ENCODE results near the gene IGSF21.
A peak's percentile ranks its signal among the peaks of the same experiment; 100 is the strongest.

The IGSF21 gene

GRCh38 chr1:18278946-18279345 lies 171.3 kb downstream of the IGSF21 start:
- no peak for DNase-seq

- no peak for DNase-seq
These were observed 171.9 kb downstream of the IGSF21 start for GRCh38 chr1:18279351-18280074.

GRCh38 chr1:18280956-18281355 lies 173.4 kb downstream of the IGSF21 start:
- DNase-seq: no peak

- DNase-seq: no peak
These were observed 175.4 kb downstream of the IGSF21 start for GRCh38 chr1:18282851-18283600.

GRCh38 chr1:18283601-18284385 lies 176.2 kb downstream of the IGSF21 start:
- DNase-seq: no peak

- DNase-seq: peak; percentile 39
These were observed 177.4 kb downstream of the IGSF21 start for GRCh38 chr1:18284805-18285537.

GRCh38 chr1:18285538-18285924 lies 177.9 kb downstream of the IGSF21 start:
- DNase-seq: no peak

- peak; percentile 16 for DNase-seq
These were observed 181.1 kb downstream of the IGSF21 start for GRCh38 chr1:18288722-18289121.

- no peak for DNase-seq
These were observed 182.0 kb downstream of the IGSF21 start for GRCh38 chr1:18289597-18289996.

GRCh38 chr1:18290740-18291412 lies 183.3 kb downstream of the IGSF21 start:
- DNase-seq: no peak

GRCh38 chr1:18292531-18292930 lies 184.9 kb downstream of the IGSF21 start:
- DNase-seq: no peak

- DNase-seq: peak; percentile 58
These were observed 185.7 kb downstream of the IGSF21 start for GRCh38 chr1:18293291-18293690.

- DNase-seq: no peak
These were observed 187.0 kb downstream of the IGSF21 start for GRCh38 chr1:18294437-18295176.

GRCh38 chr1:18297896-18298648 lies 190.5 kb downstream of the IGSF21 start:
- no peak for DNase-seq

GRCh38 chr1:18299441-18300338 lies 192.1 kb downstream of the IGSF21 start:
- DNase-seq: no peak

- no peak for DNase-seq
These were observed 192.8 kb downstream of the IGSF21 start for GRCh38 chr1:18300376-18300775.

GRCh38 chr1:18302788-18303413 lies 195.3 kb downstream of the IGSF21 start:
- no peak for DNase-seq

GRCh38 chr1:18304151-18304869 lies 196.7 kb downstream of the IGSF21 start:
- no peak for DNase-seq

Data from NCI-H2107 (cell line).